H1 (cell line): ENCODE data around the gene LOXHD1. TPM values are rescaled to one million over a fixed set of nuclear protein-coding genes. Genes with fewer than 3 reads are reported as not detected.

Experiments used
- EZH2 ChIP-seq: fragments of 200-600 bp; sonication (generic); IDR thresholded peaks from 2 replicates; pipeline ENCODE4 v1.7.1; 2012; ENCODE audit warnings: low read depth, mild to moderate bottlenecking, moderate library complexity, low read length, inconsistent platforms; ENCODE audit not compliant: severe bottlenecking
- GTF2F1 ChIP-seq: IDR thresholded peaks from 2 replicates; pipeline ENCODE4 v1.6.1; 2012; ENCODE audit warnings: low read depth, low read length, improper control_type of control experiment, borderline replicate concordance
- PHF8 ChIP-seq: fragments of 200-600 bp; sonication (generic); conservative IDR thresholded peaks from 2 replicates; pipeline ENCODE4 v1.7.1; 2012; ENCODE audit warnings: low read depth, mild to moderate bottlenecking, inconsistent platforms, low read length, moderate library complexity
- TCF12 ChIP-seq: IDR thresholded peaks from 2 replicates; pipeline ENCODE4 v1.6.1; 2011; ENCODE audit warnings: low read depth, mild to moderate bottlenecking, low read length
- polyA plus RNA-seq, 7 experiments: library from polyadenylated mRNA; depleted of rRNA in 3 of 7; stranded (reverse) in 5 of 7; unstranded in 2 of 7; fragments of >200 nt in 5 of 7; fragments of 200-250 nt in 2 of 7; gene quantifications; 1 replicate in 5 of 7; 2 replicates in 1 of 7; 4 replicates in 1 of 7; pipeline versions ENCODE4 v1.2.1 to v1.2.3, GENCODE V29; 2011 to 2013; ENCODE audit warnings: missing spikeins in 2 of 7, mixed read lengths in 2 of 7
- total RNA-seq: library from RNA; stranded (reverse); fragmentation: NEBNext Ultra II Directional; extraction: Animal tissue kit (Norgen Biotek cat#: 25700); gene quantifications from 2 replicates; pipeline ENCODE4 v1.2.1, GENCODE V29; 2021
- TF ChIP-seq, protein P1 (sequence below): fragments of 300-600 bp; sonication (generic); IDR thresholded peaks from 2 replicates; pipeline ENCODE4 v1.7.1; 2012; ENCODE audit warnings: low read length, moderate library complexity, mild to moderate bottlenecking, inconsistent platforms; ENCODE audit not compliant: insufficient replicate concordance

LOXHD1 gene
- total and polyA plus RNA-seq, 2 of the 8 experiments (the other 6 are each of a cell fraction or from before 2014, with no cell fraction given) = 0.02 TPM; not detected in 1

DNA sequence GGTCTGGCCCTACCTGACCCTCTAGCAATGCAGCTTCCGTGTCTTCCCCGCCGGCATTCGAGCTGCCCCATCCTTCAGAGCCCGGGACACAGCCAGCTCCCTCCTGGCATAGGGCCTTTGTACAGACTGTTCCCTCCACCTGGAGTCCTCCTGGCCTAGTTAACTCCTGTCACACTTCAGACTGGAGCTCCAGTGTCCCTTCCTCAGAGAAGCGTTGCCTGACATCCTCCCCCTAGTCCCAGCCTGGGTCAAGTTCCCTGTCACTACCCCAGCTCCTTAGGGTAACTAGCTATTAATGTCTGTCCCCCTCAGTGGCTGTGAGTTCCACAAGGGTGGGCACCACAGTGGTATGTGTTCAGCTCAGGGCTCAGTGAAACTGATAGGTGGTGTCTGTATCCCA lies 45.5 kb upstream of the LOXHD1 start (continued):
- TF ChIP-seq EZH2 = no peak
- no peak for TF ChIP-seq TCF12
- TF ChIP-seq, protein P1, sequence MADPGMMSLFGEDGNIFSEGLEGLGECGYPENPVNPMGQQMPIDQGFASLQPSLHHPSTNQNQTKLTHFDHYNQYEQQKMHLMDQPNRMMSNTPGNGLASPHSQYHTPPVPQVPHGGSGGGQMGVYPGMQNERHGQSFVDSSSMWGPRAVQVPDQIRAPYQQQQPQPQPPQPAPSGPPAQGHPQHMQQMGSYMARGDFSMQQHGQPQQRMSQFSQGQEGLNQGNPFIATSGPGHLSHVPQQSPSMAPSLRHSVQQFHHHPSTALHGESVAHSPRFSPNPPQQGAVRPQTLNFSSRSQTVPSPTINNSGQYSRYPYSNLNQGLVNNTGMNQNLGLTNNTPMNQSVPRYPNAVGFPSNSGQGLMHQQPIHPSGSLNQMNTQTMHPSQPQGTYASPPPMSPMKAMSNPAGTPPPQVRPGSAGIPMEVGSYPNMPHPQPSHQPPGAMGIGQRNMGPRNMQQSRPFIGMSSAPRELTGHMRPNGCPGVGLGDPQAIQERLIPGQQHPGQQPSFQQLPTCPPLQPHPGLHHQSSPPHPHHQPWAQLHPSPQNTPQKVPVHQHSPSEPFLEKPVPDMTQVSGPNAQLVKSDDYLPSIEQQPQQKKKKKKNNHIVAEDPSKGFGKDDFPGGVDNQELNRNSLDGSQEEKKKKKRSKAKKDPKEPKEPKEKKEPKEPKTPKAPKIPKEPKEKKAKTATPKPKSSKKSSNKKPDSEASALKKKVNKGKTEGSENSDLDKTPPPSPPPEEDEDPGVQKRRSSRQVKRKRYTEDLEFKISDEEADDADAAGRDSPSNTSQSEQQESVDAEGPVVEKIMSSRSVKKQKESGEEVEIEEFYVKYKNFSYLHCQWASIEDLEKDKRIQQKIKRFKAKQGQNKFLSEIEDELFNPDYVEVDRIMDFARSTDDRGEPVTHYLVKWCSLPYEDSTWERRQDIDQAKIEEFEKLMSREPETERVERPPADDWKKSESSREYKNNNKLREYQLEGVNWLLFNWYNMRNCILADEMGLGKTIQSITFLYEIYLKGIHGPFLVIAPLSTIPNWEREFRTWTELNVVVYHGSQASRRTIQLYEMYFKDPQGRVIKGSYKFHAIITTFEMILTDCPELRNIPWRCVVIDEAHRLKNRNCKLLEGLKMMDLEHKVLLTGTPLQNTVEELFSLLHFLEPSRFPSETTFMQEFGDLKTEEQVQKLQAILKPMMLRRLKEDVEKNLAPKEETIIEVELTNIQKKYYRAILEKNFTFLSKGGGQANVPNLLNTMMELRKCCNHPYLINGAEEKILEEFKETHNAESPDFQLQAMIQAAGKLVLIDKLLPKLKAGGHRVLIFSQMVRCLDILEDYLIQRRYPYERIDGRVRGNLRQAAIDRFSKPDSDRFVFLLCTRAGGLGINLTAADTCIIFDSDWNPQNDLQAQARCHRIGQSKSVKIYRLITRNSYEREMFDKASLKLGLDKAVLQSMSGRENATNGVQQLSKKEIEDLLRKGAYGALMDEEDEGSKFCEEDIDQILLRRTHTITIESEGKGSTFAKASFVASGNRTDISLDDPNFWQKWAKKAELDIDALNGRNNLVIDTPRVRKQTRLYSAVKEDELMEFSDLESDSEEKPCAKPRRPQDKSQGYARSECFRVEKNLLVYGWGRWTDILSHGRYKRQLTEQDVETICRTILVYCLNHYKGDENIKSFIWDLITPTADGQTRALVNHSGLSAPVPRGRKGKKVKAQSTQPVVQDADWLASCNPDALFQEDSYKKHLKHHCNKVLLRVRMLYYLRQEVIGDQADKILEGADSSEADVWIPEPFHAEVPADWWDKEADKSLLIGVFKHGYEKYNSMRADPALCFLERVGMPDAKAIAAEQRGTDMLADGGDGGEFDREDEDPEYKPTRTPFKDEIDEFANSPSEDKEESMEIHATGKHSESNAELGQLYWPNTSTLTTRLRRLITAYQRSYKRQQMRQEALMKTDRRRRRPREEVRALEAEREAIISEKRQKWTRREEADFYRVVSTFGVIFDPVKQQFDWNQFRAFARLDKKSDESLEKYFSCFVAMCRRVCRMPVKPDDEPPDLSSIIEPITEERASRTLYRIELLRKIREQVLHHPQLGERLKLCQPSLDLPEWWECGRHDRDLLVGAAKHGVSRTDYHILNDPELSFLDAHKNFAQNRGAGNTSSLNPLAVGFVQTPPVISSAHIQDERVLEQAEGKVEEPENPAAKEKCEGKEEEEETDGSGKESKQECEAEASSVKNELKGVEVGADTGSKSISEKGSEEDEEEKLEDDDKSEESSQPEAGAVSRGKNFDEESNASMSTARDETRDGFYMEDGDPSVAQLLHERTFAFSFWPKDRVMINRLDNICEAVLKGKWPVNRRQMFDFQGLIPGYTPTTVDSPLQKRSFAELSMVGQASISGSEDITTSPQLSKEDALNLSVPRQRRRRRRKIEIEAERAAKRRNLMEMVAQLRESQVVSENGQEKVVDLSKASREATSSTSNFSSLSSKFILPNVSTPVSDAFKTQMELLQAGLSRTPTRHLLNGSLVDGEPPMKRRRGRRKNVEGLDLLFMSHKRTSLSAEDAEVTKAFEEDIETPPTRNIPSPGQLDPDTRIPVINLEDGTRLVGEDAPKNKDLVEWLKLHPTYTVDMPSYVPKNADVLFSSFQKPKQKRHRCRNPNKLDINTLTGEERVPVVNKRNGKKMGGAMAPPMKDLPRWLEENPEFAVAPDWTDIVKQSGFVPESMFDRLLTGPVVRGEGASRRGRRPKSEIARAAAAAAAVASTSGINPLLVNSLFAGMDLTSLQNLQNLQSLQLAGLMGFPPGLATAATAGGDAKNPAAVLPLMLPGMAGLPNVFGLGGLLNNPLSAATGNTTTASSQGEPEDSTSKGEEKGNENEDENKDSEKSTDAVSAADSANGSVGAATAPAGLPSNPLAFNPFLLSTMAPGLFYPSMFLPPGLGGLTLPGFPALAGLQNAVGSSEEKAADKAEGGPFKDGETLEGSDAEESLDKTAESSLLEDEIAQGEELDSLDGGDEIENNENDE = no peak
- no peak for TF ChIP-seq GTF2F1
- no peak for TF ChIP-seq PHF8
